RWPE2 (cell line): ENCODE data around the gene NSUN7.

Experiments used
- ATAC-seq: fragments of 200-7000 bp; cut with Tn5 transposase; 3 replicates; pipeline ENCODE4 v1.9.1; 2021; ENCODE audit warnings: low read depth
- DNase-seq: peaks from one replicate; pipeline ENCODE4 v3.0.0-alpha.2; 2020; ENCODE audit warnings: low spot score
- H3K27ac ChIP-seq: fragments of 450-650 bp; 2 replicates; pipeline ENCODE4 v1.5.1; 2017; ENCODE audit warnings: mild to moderate bottlenecking; ENCODE audit not compliant: poor library complexity, severe bottlenecking
- H3K27me3 ChIP-seq: fragments of 250-450 bp; sonication (Bioruptor Pico); 2 replicates; pipeline ENCODE4 v1.5.1; 2021; ENCODE audit warnings: mild to moderate bottlenecking, moderate library complexity; ENCODE audit not compliant: insufficient read depth, poor library complexity, severe bottlenecking
- H3K36me3 ChIP-seq: fragments of 250-450 bp; sonication (Bioruptor Pico); 2 replicates; pipeline ENCODE4 v1.5.1; 2020; ENCODE audit warnings: low read depth, mild to moderate bottlenecking, moderate library complexity
- H3K4me1 ChIP-seq: fragments of 250-450 bp; sonication (Bioruptor Pico); 2 replicates; pipeline ENCODE4 v1.5.1; 2021; ENCODE audit warnings: mild to moderate bottlenecking, moderate library complexity; ENCODE audit not compliant: insufficient read depth, poor library complexity, severe bottlenecking
- H3K4me3 ChIP-seq: fragments of 250-450 bp; sonication (Bioruptor Pico); 2 replicates; pipeline ENCODE4 v1.5.1; 2021; ENCODE audit warnings: mild to moderate bottlenecking, moderate library complexity; ENCODE audit not compliant: severe bottlenecking
- H3K9me3 ChIP-seq: fragments of 250-450 bp; sonication (Bioruptor Pico); 2 replicates; pipeline ENCODE4 v1.5.1; 2021; ENCODE audit warnings: mild to moderate bottlenecking, moderate library complexity; ENCODE audit not compliant: severe bottlenecking
- CTCF ChIP-seq: fragments of 450-650 bp; IDR thresholded peaks from one replicate; pipeline ENCODE4 v1.5.1; 2017; ENCODE audit warnings: mild to moderate bottlenecking, moderate library complexity; ENCODE audit not compliant: poor library complexity, severe bottlenecking

The NSUN7 gene

GRCh38 chr4:40744218-40744617, 5.5 kb upstream of the NSUN7 start:
- H3K27ac ChIP-seq: no peak overlapping the region
- no peaks in the 10 kb centered on the region for H3K36me3 ChIP-seq
- H3K9me3 ChIP-seq: no peaks in the 10 kb centered on the region
- no peak for ATAC-seq
- DNase-seq: no peak
- H3K4me1 ChIP-seq: no peaks in the 10 kb centered on the region
- no peak overlapping the region for H3K4me3 ChIP-seq
- TF ChIP-seq CTCF: no peak
- no peaks in the 10 kb centered on the region for H3K27me3 ChIP-seq

- H3K27me3 ChIP-seq: peaks cover 9% of the 10 kb centered on the region
- no peaks in the 10 kb centered on the region for H3K9me3 ChIP-seq
- H3K4me3 ChIP-seq: no peak overlapping the region
- H3K27ac ChIP-seq: no peak overlapping the region
- H3K4me1 ChIP-seq: no peaks in the 10 kb centered on the region
- ATAC-seq (no peak), DNase-seq (no peak)
- H3K36me3 ChIP-seq: no peaks in the 10 kb centered on the region
- TF ChIP-seq CTCF: no peak
Observed at GRCh38 chr4:40745285-40745984, 4.3 kb upstream of the NSUN7 start.

GRCh38 chr4:40747207-40747835, 2.4 kb upstream of the NSUN7 start:
- Histone ChIP-seq H3K27ac (no peak overlapping the region), H3K4me1 (no peaks in the 10 kb centered on the region), H3K27me3 (peaks cover 15% of the 10 kb centered on the region), H3K4me3 (no peak overlapping the region), H3K9me3 (no peaks in the 10 kb centered on the region), H3K36me3 (no peaks in the 10 kb centered on the region)
- DNase-seq (no peak), ATAC-seq (no peak)
- TF ChIP-seq CTCF: no peak

- DNase-seq: no peak
- peaks cover 15% of the 10 kb centered on the region for H3K27me3 ChIP-seq
- ATAC-seq: peak; percentile 13; the same call in 1 of the 3 replicates
- no peak for TF ChIP-seq CTCF
- H3K36me3 ChIP-seq: no peaks in the 10 kb centered on the region
- H3K9me3 ChIP-seq: no peaks in the 10 kb centered on the region
- no peaks in the 10 kb centered on the region for H3K4me1 ChIP-seq
- H3K4me3 ChIP-seq: peak overlapping the region; percentile 43
- no peak overlapping the region for H3K27ac ChIP-seq
Observed at GRCh38 chr4:40750461-40751258, 905 bp downstream of the NSUN7 start.
